H1 (cell line): ENCODE results near the gene SPTB. TPM values are rescaled to one million over a fixed set of nuclear protein-coding genes. Genes with fewer than 3 reads are reported as not detected.

ENCODE experiments used
- CTCF ChIA-PET: fragments of 300-600 bp; sonication (Branson Sonifier 250); formaldehyde crosslinking; loops from one replicate; lab custom pipeline; 2021; ENCODE audit not compliant: partially characterized antibody; lab: Charles Lee
- POLR2A ChIA-PET: fragments of 300-600 bp; sonication (Branson Sonifier 250); formaldehyde crosslinking; loops from one replicate; lab custom pipeline; 2021; ENCODE audit warnings: inconsistent platforms; ENCODE audit not compliant: partially characterized antibody; lab: Charles Lee
- DNase-seq, 2 experiments: peaks; one replicate each; pipeline versions ENCODE4 v3.0.0 to v3.0.0-alpha.2; 2010 to 2022; ENCODE audit warnings: low spot score in 2 of 2, low read depth in 1 of 2, mixed read lengths in 1 of 2
- FAIRE-seq: peaks from 2 replicates; lab custom pipeline; 2011; peaks lifted over from hg19 to GRCh38; lab: Jason Lieb, UNC
- H2AFZ ChIP-seq: 2 replicates; pipeline ENCODE4 v1.8.1; 2012; ENCODE audit warnings: low read length, inconsistent platforms
- H2AK5ac ChIP-seq: 2 replicates; pipeline ENCODE4 v1.6.1; 2013; ENCODE audit warnings: low read depth, low read length
- H2BK120ac ChIP-seq: replicated peaks from 2 replicates; pipeline ENCODE3; 2013; ENCODE audit warnings: low read depth, low read length, inconsistent platforms
- H2BK12ac ChIP-seq: 2 replicates; pipeline ENCODE4 v1.6.1; 2013; ENCODE audit warnings: low read depth, low read length
- H2BK15ac ChIP-seq: 2 replicates; pipeline ENCODE4 v1.6.1; 2013; ENCODE audit warnings: low read length
- H2BK20ac ChIP-seq: 2 replicates; pipeline ENCODE4 v1.6.1; 2013; ENCODE audit warnings: low read length
- H2BK5ac ChIP-seq: 2 replicates; pipeline ENCODE4 v1.6.1; 2013; ENCODE audit warnings: low read depth, low read length
- H3K14ac ChIP-seq: 2 replicates; pipeline ENCODE4 v1.6.1; 2013; ENCODE audit warnings: inconsistent platforms; ENCODE audit not compliant: insufficient read length
- H3K18ac ChIP-seq: 2 replicates; pipeline ENCODE4 v1.6.1; 2013; ENCODE audit warnings: low read length; ENCODE audit errors: extremely low read depth
- H3K23ac ChIP-seq: 2 replicates; pipeline ENCODE4 v1.6.1; 2013; ENCODE audit warnings: inconsistent platforms; ENCODE audit not compliant: insufficient read length
- H3K23me2 ChIP-seq: 2 replicates; pipeline ENCODE4 v1.6.1; 2013; ENCODE audit warnings: low read depth, low read length
- H3K27ac ChIP-seq: 2 replicates; pipeline ENCODE4 v1.6.1; 2011; ENCODE audit warnings: low read depth, low read length, inconsistent platforms
- H3K27me3 ChIP-seq, 4 experiments: replicated peaks in 1 of 4; 1 replicate in 1 of 4; 2 replicates in 3 of 4; pipeline versions ENCODE4 v1.6.1 to v1.8.1; 2011 to 2013; ENCODE audit warnings: low read length in 3 of 4, mild to moderate bottlenecking in 3 of 4, inconsistent platforms in 2 of 4, mixed read lengths in 2 of 4, moderate library complexity in 1 of 4; ENCODE audit not compliant: control insufficient read depth in 3 of 4, insufficient read depth in 3 of 4; ENCODE audit errors: extremely low read depth in 1 of 4
- H3K36me3 ChIP-seq, 4 experiments: 2 replicates each; pipeline versions ENCODE4 v1.6.1 to v1.8.1; 2011 to 2013; ENCODE audit warnings: mild to moderate bottlenecking in 4 of 4, low read length in 3 of 4, moderate library complexity in 2 of 4, control low read depth in 1 of 4, inconsistent platforms in 1 of 4; ENCODE audit not compliant: insufficient read depth in 4 of 4, control insufficient read depth in 2 of 4
- H3K4ac ChIP-seq: replicated peaks from 2 replicates; pipeline ENCODE3; 2013; ENCODE audit warnings: low read length, low read depth, mixed read lengths, inconsistent platforms; ENCODE audit not compliant: insufficient read length
- H3K4me1 ChIP-seq, 4 experiments: replicated peaks in 1 of 4; 1 replicate in 1 of 4; 2 replicates in 3 of 4; pipeline versions ENCODE4 v1.6.1 to v1.8.1; 2011 to 2013; ENCODE audit warnings: low read length in 3 of 4, inconsistent platforms in 2 of 4, mixed read lengths in 1 of 4; ENCODE audit not compliant: insufficient read depth in 4 of 4, control insufficient read depth in 3 of 4
- H3K4me2 ChIP-seq, 2 experiments: 2 replicates each; pipeline versions ENCODE4 v1.6.1 to v1.8.1; 2011 to 2013; ENCODE audit warnings: low read depth in 2 of 2, low read length in 2 of 2, control low read depth in 1 of 2, inconsistent platforms in 1 of 2, mild to moderate bottlenecking in 1 of 2; ENCODE audit not compliant: insufficient read depth in 1 of 2
- H3K4me3 ChIP-seq, 4 experiments: fragments of 200-600, 300-600 bp in 1 of 4; sonication (generic), shearing (Covaris generic), sonication (Bioruptor Twin) in 1 of 4; 2 replicates each; pipeline versions ENCODE4 v1.5.1 to v1.8.1; 2011 to 2016; ENCODE audit warnings: low read length in 4 of 4, low read depth in 3 of 4, control low read depth in 2 of 4, inconsistent platforms in 2 of 4, mild to moderate bottlenecking in 2 of 4, mixed read lengths in 1 of 4, moderate library complexity in 1 of 4; ENCODE audit not compliant: insufficient read depth in 2 of 4; ENCODE audit errors: extremely low read depth in 1 of 4
- H3K56ac ChIP-seq: replicated peaks from 2 replicates; pipeline ENCODE3; 2013; ENCODE audit warnings: low read depth, mild to moderate bottlenecking, mixed read lengths, low read length, inconsistent platforms; ENCODE audit not compliant: insufficient read length
- H3K79me1 ChIP-seq: 2 replicates; pipeline ENCODE4 v1.6.1; 2013; ENCODE audit warnings: low read depth, low read length, control low read depth
- H3K79me2 ChIP-seq, 2 experiments: 2 replicates each; pipeline versions ENCODE4 v1.6.1 to v1.8.1; 2012 to 2013; ENCODE audit warnings: low read length in 2 of 2, mild to moderate bottlenecking in 2 of 2, inconsistent platforms in 1 of 2; ENCODE audit not compliant: insufficient read depth in 2 of 2, control insufficient read depth in 1 of 2
- H3K9ac ChIP-seq, 4 experiments: replicated peaks in 1 of 4; 1 replicate in 1 of 4; 2 replicates in 3 of 4; pipeline versions ENCODE4 v1.6.1 to v1.8.1; 2011 to 2013; ENCODE audit warnings: low read depth in 3 of 4, low read length in 3 of 4, control low read depth in 2 of 4, mild to moderate bottlenecking in 2 of 4, moderate library complexity in 2 of 4, inconsistent platforms in 1 of 4; ENCODE audit errors: extremely low read depth in 1 of 4
- H3K9me3 ChIP-seq, 2 experiments: 2 replicates each; pipeline versions ENCODE4 v1.6.1 to v1.8.1; 2012 to 2013; ENCODE audit warnings: mild to moderate bottlenecking in 2 of 2, moderate library complexity in 2 of 2, control low read depth in 1 of 2, inconsistent platforms in 1 of 2, low read depth in 1 of 2, low read length in 1 of 2, mixed read lengths in 1 of 2; ENCODE audit not compliant: insufficient read depth in 2 of 2
- H4K20me1 ChIP-seq, 2 experiments: replicated peaks in 1 of 2; 2 replicates each; pipeline versions ENCODE3 to v1.8.1; 2011 to 2013; ENCODE audit warnings: inconsistent platforms in 2 of 2, low read length in 2 of 2, mild to moderate bottlenecking in 1 of 2; ENCODE audit not compliant: insufficient read depth in 2 of 2, control insufficient read depth in 1 of 2
- H4K5ac ChIP-seq: 2 replicates; pipeline ENCODE4 v1.6.1; 2013; ENCODE audit warnings: low read length, low read depth, mixed read lengths, inconsistent platforms; ENCODE audit not compliant: insufficient read length
- H4K8ac ChIP-seq: 2 replicates; pipeline ENCODE4 v1.8.0; 2013; ENCODE audit warnings: mild to moderate bottlenecking, moderate library complexity, low read length, inconsistent platforms; ENCODE audit not compliant: insufficient read depth; ENCODE audit errors: extremely low read depth
- H4K91ac ChIP-seq: replicated peaks from 2 replicates; pipeline ENCODE3; 2013; ENCODE audit warnings: low read length, mixed read lengths, inconsistent platforms; ENCODE audit not compliant: insufficient read length
- ASH2L ChIP-seq: fragments of 200-600, 300-600 bp; sonication (generic); IDR thresholded peaks from one replicate; pipeline ENCODE4 v1.7.1; 2017; ENCODE audit warnings: low read length
- BRCA1 ChIP-seq: IDR thresholded peaks from 2 replicates; pipeline ENCODE4 v1.6.1; 2012; ENCODE audit warnings: low read depth, low read length, improper control_type of control experiment
- CTCF ChIP-seq, 3 experiments: IDR thresholded peaks; 1 replicate in 2 of 3; 2 replicates in 1 of 3; pipeline versions ENCODE4 v1.5.1 to v1.6.1; 2011; ENCODE audit warnings: low read length in 3 of 3, mild to moderate bottlenecking in 3 of 3, inconsistent platforms in 2 of 3, low read depth in 1 of 3, moderate library complexity in 1 of 3; ENCODE audit not compliant: insufficient read depth in 1 of 3; ENCODE audit errors: control extremely low read depth in 1 of 3
- KDM4A ChIP-seq: IDR thresholded peaks from one replicate; pipeline ENCODE4 v1.7.1; 2012; ENCODE audit warnings: low read depth, mild to moderate bottlenecking, moderate library complexity, low read length, inconsistent platforms; ENCODE audit not compliant: severe bottlenecking
- NRF1 ChIP-seq: IDR thresholded peaks from 2 replicates; pipeline ENCODE4 v1.6.1; 2011; ENCODE audit warnings: mild to moderate bottlenecking, low read depth, low read length, improper control_type of control experiment
- PHF8 ChIP-seq: fragments of 200-600 bp; sonication (generic); conservative IDR thresholded peaks from 2 replicates; pipeline ENCODE4 v1.7.1; 2012; ENCODE audit warnings: low read depth, mild to moderate bottlenecking, inconsistent platforms, low read length, moderate library complexity
- POU5F1 ChIP-seq: IDR thresholded peaks from 2 replicates; pipeline ENCODE4 v1.6.1; 2011; ENCODE audit warnings: low read depth, mild to moderate bottlenecking, low read length, moderate library complexity
- SP4 ChIP-seq: IDR thresholded peaks from 2 replicates; pipeline ENCODE4 v1.6.1; 2012; ENCODE audit warnings: low read length, inconsistent platforms
- SUZ12 ChIP-seq: fragments of 200-600 bp; sonication (generic); IDR thresholded peaks from 2 replicates; pipeline ENCODE4 v1.6.1; 2012; ENCODE audit warnings: mild to moderate bottlenecking, inconsistent platforms, low read length, moderate library complexity, mixed read lengths
- USF2 ChIP-seq: IDR thresholded peaks from 2 replicates; pipeline ENCODE4 v1.6.1; 2011; ENCODE audit warnings: low read length, improper control_type of control experiment
- YY1 ChIP-seq: IDR thresholded peaks from 2 replicates; pipeline ENCODE4 v1.6.1; 2011; ENCODE audit warnings: low read depth, mild to moderate bottlenecking, low read length
- WGBS, 2 experiments: shearing (Covaris generic) in 1 of 2; methylation state at CpG; one replicate each; pipeline versions ENCODE4 v1.1.6 to v1.1.7; 2013 to 2015; ENCODE audit warnings: low lambda C conversion rate in 2 of 2, mixed read lengths in 2 of 2, inconsistent platforms in 1 of 2, low coverage in 1 of 2, missing lambda C conversion rate in 1 of 2; ENCODE audit not compliant: insufficient replicate concordance in 2 of 2, insufficient coverage in 1 of 2, insufficient read length in 1 of 2; ENCODE audit errors: extremely low coverage in 1 of 2, missing lambda C conversion rate in 1 of 2; 5-methylcytosine and 5-hydroxymethylcytosine counted together
- polyA plus RNA-seq, 7 experiments: library from polyadenylated mRNA; depleted of rRNA in 3 of 7; stranded (reverse) in 5 of 7; unstranded in 2 of 7; fragments of >200 nt in 5 of 7; fragments of 200-250 nt in 2 of 7; gene quantifications; 1 replicate in 5 of 7; 2 replicates in 1 of 7; 4 replicates in 1 of 7; pipeline versions ENCODE4 v1.2.1 to v1.2.3, GENCODE V29; 2011 to 2013; ENCODE audit warnings: missing spikeins in 2 of 7, mixed read lengths in 2 of 7
- total RNA-seq: library from RNA; stranded (reverse); fragmentation: NEBNext Ultra II Directional; extraction: Animal tissue kit (Norgen Biotek cat#: 25700); gene quantifications from 2 replicates; pipeline ENCODE4 v1.2.1, GENCODE V29; 2021

Gene SPTB
- total and polyA plus RNA-seq, 2 of the 8 experiments (the other 6 are each of a cell fraction or from before 2014, with no cell fraction given) = 0.30 to 2.4 TPM

GRCh38 chr14:64770751-64771150 is 109.0 kb downstream of the SPTB start:
- Histone ChIP-seq H4K91ac (no peak overlapping the region), H3K79me2 (no peaks in the 10 kb centered on the region), H4K5ac (no peak overlapping the region), H3K4me3 (no peak overlapping the region), H3K4me1 (peaks cover 4 to 10% (median 8%) of the 10 kb centered on the region in 4 experiments), H3K23ac (no peak overlapping the region), H3K4ac (no peak overlapping the region), H4K8ac (no peak overlapping the region), H3K27ac (no peak overlapping the region), H3K79me1 (no peaks in the 10 kb centered on the region), H2BK15ac (no peak overlapping the region), H2BK120ac (no peak overlapping the region), H3K4me2 (no peak overlapping the region), H2BK5ac (no peak overlapping the region), H3K9me3 (peaks cover 15 to 26% of the 10 kb centered on the region in 2 experiments), H4K20me1 (peaks cover 0 to 4% of the 10 kb centered on the region in 2 experiments), H3K14ac (no peak overlapping the region), H3K9ac (no peak overlapping the region), H2AFZ (no peak overlapping the region), H3K36me3 (no peaks in the 10 kb centered on the region), H2BK12ac (0 out of 2 replicates have a peak overlapping the region, but pooled peaks have one; percentile 11), H3K27me3 (no peaks in the 10 kb centered on the region; a peak in 1 of 7 replicates), H2AK5ac (no peak overlapping the region), H3K18ac (no peak overlapping the region), H3K23me2 (peaks cover 4% of the 10 kb centered on the region; the same call in 1 of the 2 replicates), H2BK20ac (no peak overlapping the region), H3K56ac (no peak overlapping the region)
- WGBS, 2 experiments = 93% methylated on average over 18 of the region's 18 CpGs; no CpG with 5 or more reads in 1 of the 2 experiments
- FAIRE-seq = no peak
- no peak for DNase-seq
- ChIA-PET POLR2A (interaction anchor here (0.8 kb wide), 1 partner anchor 54 kb away, joined by 3 read pairs; no protein-coding TSS in a partner anchor), CTCF (interaction anchor here (0.6 to 7.6 kb wide), 13 partner anchors 9 to 268 kb away, joined by 3 to 64 read pairs (median 3); partner anchors contain the start of gene ZBTB25)
- TF ChIP-seq NRF1 = no peak
- TF ChIP-seq CTCF (IDR thresholded peaks at IDR 0.05; ENCODE audit: control extremely low read depth in 1 of 3, insufficient read depth in 1 of 3, low read depth in 1 of 3, low read length in 3 of 3) = no peak
- no peak for TF ChIP-seq BRCA1
- TF ChIP-seq KDM4A = no peak
- TF ChIP-seq SP4 = no peak
- no peak for TF ChIP-seq POU5F1
- TF ChIP-seq SUZ12 = no peak
- TF ChIP-seq ASH2L = no peak
- no peak for TF ChIP-seq YY1
- TF ChIP-seq PHF8 = no peak
- no peak for TF ChIP-seq USF2
